GM18873 (cell line): ENCODE measurements around the gene UST.
"Not testable (repeated sequence)": the region's sequence is repeated elsewhere in the genome, so short reads cannot be mapped to it uniquely, and the experiment has no call there.

Experiments
- ATAC-seq: cut with Tn5 transposase; IDR thresholded peaks from one replicate; pipeline ENCODE4 v1.9.1; 2021; ENCODE audit warnings: mild to moderate bottlenecking, moderate library complexity, moderate number of reproducible peaks; ENCODE audit not compliant: unreplicated experiment, low FRiP score

Gene UST

GRCh38 chr6:148990403-148990802 lies 243.6 kb downstream of the UST start:
- no peak for ATAC-seq

DNA sequence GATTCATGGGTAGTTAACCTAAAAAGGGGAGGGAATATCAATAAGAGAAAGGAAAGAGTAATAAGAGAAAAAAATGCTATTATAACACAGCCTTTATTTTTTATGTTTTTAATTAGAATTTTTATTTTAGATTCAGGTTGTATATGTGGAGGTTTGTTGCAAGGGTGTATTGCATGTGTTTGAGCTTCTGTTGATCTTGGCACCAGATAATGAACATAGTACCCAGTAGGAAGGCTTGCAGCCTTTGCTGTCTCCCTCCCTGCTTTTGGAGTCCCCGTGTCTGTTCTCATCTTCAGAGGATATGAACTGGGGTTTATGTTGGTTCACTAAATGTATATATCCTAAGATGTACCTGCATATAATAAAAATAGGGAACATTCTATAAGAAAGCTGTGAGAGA lies 250.0 kb downstream of the UST start:
- no peak for ATAC-seq

- no peak for ATAC-seq
Observed at GRCh38 chr6:148997865-148998264, 251.0 kb downstream of the UST start.

- ATAC-seq = no peak
Observed at GRCh38 chr6:148998704-148999103, 251.9 kb downstream of the UST start.

- no peak for ATAC-seq
Observed at GRCh38 chr6:148999501-148999900, 252.7 kb downstream of the UST start.

DNA sequence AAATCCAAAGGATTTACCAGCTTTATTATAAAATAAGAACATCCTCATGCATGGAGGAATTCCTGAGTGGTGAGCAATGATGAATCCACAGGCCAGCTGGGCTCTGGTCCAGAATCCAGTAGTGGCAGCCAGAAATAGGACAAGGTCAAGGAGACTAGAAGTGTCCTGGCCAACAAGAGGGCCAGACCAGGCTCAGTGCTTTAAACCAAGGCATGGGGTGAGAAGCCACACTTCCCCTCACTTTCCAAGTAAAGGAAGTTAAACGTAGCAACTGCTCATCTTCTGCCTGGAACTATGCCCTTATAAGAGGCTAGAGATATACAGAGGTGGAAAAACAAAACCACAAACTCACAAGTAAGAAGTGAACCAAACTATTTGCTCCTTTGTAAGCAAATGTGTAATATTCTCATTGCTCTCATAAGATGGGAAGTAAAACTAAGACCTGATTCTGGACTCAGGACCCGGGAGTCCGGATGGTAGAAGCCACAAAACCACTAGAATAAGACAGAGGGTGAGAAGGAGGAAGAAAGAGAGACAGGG lies 253.2 kb downstream of the UST start:
- ATAC-seq = no peak

DNA sequence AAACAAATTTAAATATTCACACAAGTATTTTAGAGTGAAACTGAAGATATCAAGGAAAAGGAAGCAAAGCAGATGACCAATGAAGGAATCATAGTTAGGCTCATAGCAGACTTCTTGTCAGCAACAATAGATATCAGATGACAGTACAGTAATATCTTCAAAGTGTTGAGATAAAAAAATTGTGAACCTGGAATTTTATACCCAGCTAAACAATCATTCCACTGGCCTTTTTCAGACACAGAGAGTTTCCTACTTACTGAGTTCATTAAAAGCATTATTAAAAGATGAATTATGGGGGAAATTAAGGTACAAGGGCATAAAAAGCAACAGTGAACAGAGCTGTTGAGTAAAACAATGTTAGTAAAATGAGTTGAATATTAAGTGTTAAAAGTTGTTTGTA lies 254.6 kb downstream of the UST start:
- no peak for ATAC-seq

DNA sequence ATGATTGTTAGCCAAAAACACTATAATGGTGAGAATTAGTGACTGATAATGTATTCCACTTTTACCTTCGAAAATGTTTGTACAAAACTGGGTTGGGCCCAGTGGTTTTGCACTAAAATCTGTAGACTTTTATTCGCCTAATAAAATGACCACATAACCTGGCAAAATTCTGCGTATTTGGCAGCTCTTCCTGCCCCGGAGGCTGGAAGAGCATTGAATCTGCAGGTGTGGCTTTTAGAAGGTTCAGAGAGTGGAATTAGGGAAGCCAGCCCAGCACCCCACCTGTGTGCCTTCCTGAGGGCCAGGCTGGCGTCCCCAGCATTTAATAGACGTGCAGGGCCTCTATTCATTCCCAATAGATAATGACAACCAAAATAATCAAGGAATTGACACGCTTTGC lies 256.7 kb downstream of the UST start:
- no peak for ATAC-seq

GRCh38 chr6:149004664-149005063 lies 257.8 kb downstream of the UST start:
- no peak for ATAC-seq

GRCh38 chr6:149006236-149006635 lies 259.4 kb downstream of the UST start:
- not testable (repeated sequence) for ATAC-seq

- ATAC-seq = no peak
Observed at GRCh38 chr6:149006671-149007070, 259.8 kb downstream of the UST start.

GRCh38 chr6:149007846-149008245 lies 261.0 kb downstream of the UST start:
- no peak for ATAC-seq

DNA sequence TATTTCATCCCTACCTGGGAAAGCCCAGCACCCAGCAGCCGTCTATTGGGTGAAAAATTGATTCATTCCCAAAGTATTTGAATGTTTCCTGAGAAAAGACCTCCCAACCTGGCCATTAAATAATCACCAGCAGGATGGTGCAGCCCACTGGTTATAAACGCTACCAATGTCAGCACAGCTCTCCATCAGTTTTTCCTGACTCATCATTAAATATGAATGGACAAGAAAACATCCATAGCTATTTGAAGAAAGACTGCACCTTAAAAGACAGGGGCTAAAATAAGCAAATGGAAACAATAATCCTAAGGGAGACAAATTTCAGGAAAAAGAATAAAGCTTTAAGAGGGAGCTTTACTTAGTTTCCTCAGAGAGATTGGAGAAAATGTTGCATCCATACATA lies 261.9 kb downstream of the UST start:
- no peak for ATAC-seq

DNA sequence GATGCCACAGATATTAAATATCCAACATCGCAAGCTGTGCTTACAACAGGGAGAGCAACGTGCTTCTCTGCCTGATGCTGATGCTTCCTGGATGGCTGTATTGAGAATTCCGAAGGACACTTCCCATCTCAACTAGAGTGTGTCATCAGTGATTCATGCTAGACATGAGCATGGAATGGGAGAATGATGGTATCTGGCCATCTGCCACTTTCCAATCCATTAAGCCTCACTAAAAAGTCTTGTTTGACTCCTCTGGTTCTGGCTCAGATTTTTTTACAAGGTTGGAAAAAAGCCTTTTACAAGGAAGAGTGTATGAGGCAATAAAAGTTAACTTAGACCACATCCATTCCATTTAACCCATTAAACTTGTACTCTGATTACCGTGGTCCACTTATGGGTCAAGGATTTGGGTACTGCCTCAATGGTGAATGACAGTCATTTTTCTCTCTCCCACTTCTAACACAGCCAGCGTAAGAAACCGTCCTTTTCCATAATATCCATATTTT lies 265.3 kb downstream of the UST start:
- ATAC-seq = no peak

DNA sequence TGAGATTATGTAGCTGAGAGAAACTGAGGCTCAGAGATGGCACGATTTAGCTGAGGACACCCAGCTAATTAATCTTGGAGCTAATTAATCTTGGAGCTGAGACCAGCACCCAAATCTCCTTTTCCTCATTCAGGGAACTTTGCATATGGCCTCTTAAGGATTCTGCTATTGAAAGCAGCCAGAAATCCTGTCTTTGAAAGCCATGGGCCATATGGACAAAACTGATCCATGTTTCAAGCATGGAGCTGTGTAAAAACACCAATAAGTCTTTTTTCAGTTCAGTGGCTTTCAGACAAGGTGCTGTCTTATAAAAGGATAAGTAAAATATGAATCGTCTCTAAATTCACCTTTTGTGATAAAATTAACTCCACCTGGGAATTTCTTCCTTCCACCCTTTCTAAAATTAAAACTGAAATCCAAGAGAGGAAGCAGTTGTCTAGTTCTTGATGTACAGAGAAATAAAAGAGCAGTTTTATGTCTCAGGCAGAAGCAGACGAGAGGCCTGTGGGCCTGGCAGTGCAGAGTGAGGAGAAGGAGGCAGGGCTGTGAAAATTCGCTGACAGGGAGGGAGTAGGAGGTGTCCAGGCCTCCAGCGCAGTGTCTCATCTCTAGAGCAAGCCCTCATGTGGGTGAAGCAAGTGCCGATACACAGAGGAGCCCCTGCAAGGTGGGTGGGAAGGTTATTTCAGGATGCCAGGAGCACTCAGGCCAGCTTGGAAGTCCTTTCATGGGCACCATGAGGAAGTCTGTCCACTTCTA lies 266.9 kb downstream of the UST start:
- no peak for ATAC-seq

DNA sequence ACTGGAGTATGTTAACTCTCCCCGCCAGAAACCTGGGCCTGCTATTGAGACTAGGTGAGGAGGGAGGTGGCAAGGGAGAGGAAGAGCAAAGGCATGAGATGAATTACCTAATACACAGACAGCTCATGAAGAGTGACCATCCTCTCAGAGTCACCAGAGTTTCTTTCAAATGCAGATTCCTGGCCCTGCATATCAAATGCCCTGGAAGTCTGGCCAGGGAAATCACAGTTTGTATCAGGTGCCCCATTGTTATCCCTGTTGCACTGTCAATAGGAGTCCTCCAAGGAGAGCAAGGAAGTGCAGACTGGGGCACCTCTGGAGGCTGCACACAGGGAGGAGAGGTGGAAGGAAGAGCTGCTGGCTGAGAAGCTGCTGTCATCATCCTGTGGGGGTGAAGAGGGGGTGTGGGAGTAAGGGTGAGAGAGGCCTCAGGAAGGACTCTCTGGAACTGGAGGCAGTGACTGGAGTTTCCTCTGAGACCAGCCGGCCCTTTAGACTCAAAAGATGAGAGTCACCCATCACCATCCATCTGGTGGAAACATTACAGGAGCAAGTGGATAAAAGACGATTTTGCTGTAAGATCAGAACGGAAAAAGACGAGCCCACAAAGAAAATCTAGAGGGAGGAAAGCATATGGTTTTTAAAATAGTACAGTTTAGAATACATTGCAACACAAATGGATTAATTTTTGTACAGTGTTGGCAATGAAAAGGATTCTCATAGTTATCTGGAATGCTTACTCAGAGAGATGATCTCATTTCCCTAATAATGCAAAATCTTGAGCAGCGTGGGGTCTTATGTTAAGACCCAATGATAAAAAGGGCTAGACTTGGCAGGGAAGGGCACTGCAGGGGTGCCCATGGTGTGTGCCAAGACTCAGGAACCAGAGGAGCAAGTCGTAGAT lies 268.1 kb downstream of the UST start:
- ATAC-seq = no peak

DNA sequence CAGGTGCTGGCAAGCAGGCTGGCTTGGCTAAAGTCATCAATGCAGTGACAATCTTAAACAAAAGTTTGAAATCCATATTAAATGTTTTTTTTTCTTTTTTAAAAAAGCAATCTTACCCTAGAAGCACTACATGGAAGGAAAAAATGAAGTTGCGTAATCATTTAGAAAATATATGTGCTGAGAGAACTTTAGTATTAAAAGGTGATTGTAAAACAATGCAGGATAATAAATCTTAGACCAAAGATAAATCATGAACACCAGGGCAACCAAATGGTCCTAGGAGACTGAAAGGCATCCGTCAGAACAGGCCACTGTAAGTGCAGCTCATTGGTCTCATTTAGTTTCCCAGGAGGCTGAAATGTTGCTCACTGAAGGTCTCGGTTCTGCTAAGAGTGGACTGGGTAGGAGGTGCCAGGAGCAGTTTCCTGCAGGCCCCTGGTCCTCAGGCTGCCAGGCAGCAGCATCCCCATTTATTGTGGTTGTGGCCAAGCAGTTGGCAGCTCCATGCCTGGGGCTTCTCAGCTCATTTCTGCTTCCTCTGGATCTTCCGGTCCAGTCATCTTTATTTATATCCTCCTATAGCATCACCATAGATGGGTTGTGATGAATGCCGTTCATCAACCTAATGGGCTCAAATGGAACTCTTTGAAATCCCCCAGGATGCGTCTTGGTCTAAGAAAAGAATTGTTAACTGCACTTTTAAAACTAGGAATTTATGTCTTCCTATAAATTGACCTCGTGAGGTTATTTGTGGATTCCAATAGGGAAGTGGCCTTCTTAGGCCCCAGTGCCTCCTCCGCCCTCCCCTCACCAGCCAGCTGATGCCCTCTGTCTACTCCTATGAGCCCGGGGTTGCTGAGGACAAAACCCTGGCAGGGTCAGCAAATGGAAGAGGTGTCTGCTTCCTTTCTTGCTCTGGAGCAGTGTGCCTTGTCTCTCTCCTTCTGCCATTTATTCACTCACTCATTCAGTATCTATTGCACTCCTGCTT lies 269.0 kb downstream of the UST start:
- ATAC-seq = no peak

- ATAC-seq = no peak
Observed at GRCh38 chr6:149016716-149017115, 269.9 kb downstream of the UST start.

DNA sequence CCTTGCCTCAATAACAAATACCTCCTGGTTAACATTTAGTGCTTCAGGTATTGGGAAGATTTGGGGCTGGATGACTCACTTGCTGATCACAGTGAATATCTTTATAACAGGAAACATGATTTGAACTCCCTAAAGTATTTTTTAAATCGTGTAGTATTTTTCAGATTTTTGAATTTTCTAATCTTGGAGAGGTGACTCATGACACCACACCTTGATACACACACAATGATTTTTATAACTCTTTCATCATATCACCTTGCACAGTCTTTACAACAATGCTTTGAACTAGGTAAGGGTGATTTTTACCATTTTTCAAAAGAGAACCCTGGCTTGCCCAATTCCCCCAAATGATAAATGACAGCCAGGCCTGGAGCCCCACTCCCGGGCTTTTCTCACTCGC lies 273.5 kb downstream of the UST start:
- no peak for ATAC-seq

- no peak for ATAC-seq
Observed at GRCh38 chr6:149024361-149024760, 277.5 kb downstream of the UST start.
